NCI-H146 treated with DMSO at 0.1 percent for 48 hours (cell line): ENCODE data around the gene CFAP74.
"Not testable (repeated sequence)": the region's sequence is repeated elsewhere in the genome, so short reads cannot be mapped to it uniquely, and the experiment has no call there.

Source experiments
- DNase-seq: peaks from one replicate; lab custom pipeline; 2025; ENCODE audit not compliant: unreplicated experiment; lab: John Stamatoyannopoulos, UW

Gene CFAP74

DNA sequence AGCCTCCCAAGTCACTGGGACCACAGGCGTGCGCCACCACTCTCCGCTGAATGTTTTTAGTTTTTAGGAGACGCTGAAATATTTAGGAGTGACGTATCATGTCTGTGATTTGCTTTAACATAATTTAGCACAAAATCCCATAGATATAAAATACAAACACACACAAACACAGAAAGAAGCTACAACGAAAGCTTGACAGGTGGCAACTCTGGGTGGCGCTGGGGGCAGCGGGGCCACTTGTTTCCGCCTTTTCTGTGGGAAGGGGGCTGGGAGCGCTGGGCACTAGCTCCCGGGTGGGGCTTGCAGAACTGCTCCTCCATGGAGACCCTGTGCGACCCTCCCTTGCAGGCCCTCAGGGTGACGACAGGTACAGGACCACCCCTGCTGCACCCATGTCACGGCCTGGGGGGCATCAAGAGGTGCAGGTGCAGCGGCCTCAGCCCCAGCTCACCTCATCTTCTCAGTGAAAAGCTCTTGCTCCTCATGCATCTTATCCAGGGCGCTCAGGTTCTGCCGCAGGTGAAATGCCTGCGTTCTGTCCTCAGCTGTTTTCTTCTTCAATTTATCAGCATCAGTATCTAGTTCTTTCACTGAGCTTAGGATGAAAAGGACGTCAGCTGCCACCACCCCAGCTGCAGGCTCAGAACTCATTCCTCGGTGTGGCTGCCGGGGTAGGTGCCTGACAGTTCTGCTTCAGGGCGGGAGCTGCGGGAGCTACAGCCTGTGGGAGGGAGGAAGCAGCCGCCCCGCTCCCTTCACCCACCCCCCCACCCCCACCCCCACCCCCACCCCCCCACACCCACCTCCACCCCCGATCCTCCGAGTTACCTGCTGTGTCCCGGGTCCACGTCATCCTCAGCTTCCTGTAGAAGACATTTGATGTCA, 15.3 kb downstream of the CFAP74 start:
- DNase-seq, result no peak

DNA sequence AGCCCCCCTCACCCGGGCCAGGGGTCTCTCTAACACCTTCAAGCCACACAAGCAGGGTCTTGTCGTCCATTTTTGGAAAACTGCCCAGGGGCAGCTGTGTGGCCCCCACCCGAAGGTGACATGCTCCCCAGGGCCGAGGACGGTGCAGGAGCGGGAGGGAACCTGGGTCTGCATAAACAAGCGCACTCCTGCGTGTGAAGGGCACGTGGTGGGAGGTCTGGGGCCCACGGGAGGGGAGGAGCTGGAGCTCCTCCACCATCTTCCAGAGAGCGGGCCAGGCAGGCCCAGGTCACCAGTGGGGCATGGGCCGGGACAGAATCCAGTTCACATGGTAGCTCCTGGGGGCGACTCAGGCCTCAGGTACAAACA, 16.5 kb downstream of the CFAP74 start:
- no peak for DNase-seq

GRCh38 chr1:1986451-1987141, 17.0 kb downstream of the CFAP74 start:
- DNase-seq, result no peak

DNA sequence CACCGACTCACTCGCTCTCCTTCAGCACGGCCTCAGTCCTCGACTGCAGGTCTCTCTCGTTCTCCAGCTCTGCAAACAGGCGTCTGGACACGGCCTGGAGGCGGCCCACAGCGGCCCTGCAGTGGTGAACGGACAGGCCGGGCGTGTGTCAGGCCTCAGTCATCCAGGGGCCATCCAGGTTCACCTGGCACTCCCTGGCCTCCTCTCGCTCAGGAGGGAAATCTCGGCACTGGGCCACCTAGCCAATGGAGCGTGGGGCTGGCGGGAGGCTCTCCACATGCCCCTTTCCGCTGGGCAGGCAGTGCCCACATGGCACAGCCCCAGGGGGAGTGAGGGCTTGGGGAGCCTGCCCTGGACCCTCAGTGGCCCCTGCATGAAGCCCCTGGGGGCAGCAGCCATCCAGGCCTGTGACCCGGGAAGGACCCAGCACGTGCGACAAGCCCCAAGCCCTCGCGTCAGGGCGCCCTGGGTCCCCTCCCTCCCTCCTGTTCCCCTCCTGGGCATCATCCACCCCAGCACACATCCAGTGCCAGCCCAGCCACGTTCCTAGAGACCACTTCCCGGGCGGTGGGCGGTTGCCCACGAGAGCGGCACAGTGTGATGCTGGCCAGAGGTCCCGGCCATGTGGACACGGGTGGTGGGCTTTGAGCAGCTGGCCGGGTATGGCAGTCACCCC, 18.1 kb downstream of the CFAP74 start:
- DNase-seq, result no peak

DNA sequence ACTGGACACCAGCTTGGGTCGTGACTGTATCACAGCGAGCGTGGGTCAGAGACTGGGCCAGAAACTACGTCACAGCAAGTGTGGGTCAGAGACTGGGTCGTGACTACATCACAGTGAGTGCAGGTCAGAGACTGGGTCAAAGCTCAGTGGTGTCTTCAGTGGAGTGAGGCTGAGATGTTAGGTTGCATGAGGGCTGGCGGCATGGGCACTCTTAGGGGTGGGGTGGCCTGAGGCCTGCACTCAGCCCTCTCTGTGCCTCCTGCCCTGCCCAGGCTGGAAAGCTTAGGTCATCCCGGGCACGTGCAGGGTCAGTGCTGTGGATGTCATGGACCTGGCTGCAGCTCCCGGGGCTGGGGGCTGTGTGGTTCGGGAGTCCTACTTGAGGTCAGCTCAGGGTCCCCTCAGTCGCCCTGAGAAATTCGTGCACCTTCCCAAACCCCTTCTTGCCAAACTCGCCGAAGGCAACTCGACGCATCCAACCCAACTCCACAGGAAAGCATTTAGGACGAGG, 19.0 kb downstream of the CFAP74 start:
- DNase-seq, result no peak

DNA sequence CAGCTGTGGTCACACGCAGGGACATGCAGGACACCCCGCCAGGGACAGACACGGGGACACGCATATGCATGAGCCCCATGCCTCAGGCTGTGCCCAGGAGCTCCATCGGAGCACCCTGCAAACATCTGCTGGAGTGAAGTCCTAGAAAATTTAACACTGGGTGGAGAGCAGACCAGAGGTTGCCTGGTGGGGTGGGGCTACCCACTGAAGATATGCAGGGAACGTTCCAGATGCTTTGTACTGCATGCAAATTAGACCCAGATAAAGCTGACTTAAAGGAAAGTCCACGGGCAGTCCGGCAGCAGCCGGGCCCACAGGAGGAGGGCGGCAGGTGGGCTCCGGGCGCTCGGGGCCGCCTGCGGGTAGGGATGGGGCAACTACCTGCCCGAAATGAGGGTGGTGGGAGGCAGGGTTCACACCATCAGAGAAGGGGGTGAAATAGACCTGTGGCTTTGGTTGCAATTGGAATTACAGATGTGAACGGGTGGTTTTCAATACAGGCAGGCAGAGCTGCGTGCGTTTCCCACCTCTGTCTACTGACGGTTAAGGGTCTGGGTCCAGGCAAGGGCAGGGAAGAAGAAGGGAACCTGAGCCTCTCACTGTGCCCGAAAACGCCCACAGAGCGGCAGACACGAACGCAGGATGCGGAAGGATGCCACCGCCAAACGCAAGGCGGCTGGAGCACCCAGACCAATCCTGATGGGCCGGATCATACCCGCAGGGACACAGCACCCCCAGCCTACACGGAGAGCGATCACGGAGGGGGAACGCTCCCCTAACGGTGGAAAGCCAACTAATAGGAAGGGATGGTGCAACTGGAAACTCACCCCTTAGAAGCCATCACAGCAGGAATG, 21.0 kb downstream of the CFAP74 start:
- no peak for DNase-seq

GRCh38 chr1:1981631-1982327, 21.8 kb downstream of the CFAP74 start:
- DNase-seq, result not testable (repeated sequence)

- no peak for DNase-seq
Measured at GRCh38 chr1:1981142-1981500, 22.5 kb downstream of the CFAP74 start.

GRCh38 chr1:1980467-1981141, 23.0 kb downstream of the CFAP74 start:
- no peak for DNase-seq

DNA sequence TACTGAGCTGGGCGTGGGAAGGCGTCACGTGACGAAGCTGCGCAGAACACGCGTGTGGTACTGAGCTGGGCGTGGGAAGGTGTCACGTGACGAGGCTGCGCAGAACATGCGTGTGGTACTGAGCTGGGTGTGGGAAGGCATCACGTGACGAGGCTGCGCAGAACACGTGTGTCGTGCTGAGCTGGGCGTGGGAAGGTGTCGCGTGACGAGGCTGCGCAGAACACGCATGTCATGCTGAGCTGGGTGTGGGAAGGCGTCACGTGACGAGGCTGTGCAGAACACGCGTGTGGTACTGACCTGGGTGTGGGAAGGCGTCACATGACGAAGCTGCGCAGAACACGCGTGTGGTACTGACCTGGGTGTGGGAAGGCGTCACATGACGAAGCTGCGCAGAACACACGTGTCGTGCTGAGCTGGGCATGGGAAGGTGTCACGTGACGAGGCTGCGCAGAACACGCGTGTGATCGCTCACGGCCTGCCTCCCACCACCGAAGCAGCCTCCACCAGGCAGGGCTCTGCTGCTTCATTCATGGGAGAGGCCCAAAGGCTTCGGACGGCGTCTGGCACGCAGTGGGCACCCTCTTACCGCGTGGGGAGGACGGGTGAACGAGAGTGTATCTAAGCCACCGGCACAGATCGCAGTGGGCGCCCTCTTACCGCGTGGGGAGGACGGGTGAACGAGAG, 24.0 kb downstream of the CFAP74 start:
- DNase-seq, result no peak

DNA sequence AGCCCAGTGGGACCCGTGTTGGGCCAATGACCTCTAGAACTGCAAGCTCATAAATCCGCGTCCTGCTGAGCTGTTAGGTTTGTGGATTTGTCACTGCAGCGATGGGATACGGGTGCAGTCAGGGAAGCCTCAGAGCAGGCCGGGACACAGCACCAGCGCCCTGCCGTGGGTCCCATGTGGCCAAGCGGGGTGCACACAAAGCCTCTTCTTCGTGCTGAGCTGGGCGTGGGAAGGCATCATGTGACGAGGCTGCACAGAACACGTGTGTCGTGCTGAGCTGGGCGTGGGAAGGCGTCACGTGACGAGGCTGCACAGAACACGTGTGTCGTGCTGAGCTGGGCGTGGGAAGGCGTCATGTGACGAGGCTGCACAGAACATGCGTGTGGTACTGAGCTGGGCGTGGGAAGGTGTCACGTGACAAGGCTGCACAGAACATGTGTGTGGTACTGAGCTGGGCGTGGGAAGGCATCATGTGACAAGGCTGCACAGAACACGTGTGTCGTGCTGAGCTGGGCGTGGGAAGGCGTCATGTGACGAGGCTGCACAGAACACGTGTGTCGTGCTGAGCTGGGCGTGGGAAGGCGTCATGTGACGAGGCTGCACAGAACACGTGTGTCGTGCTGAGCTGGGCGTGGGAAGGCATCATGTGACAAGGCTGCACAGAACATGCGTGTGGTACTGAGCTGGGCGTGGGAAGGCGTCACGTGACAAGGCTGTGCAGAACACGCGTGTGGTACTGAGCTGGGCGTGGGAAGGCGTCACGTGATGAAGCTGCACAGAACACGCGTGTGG, 24.7 kb downstream of the CFAP74 start:
- not testable (repeated sequence) for DNase-seq

DNA sequence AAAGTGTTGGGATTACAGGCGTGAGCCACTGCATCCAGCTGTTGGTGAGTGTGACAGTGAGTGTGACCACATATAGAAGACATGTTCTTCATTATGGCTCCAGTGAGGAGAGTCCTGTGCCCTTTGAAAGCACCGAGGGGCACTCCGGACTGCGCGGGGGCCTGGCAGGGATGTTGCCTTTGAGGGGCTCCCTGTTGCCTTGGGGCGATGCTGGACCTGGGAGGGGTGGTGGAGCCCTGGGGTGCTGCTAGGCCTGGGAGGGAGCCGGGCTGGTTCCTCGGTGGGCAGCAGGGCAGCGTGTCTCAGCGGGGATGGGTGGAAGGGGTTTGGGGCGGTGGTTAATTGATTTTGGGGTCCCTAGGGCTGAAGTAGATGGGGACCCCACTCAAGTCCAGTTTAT, 25.5 kb downstream of the CFAP74 start:
- DNase-seq, result no peak

DNA sequence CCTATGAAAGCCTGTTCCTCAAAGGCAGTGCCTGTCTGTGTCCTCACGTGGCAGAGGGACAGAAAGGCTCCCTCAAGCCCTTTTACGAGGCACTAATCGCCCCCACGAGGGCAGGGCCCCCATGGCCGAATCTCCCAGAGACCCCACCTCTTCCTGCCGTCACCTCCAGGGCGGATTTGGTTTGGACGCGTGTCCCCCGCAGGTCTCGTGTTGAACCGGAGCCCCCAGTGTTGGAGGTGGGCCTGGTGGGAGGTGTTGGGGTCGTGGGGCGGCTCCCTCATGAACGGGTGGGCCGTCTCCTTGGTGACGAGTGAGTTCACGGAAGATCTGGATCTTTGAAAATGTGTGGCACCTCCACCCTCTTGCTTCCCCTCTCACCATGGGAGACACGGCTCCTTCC, 27.6 kb downstream of the CFAP74 start:
- no peak for DNase-seq

GRCh38 chr1:1975535-1975934, 28.1 kb downstream of the CFAP74 start:
- no peak for DNase-seq

GRCh38 chr1:1974834-1975233, 28.8 kb downstream of the CFAP74 start:
- no peak for DNase-seq

DNA sequence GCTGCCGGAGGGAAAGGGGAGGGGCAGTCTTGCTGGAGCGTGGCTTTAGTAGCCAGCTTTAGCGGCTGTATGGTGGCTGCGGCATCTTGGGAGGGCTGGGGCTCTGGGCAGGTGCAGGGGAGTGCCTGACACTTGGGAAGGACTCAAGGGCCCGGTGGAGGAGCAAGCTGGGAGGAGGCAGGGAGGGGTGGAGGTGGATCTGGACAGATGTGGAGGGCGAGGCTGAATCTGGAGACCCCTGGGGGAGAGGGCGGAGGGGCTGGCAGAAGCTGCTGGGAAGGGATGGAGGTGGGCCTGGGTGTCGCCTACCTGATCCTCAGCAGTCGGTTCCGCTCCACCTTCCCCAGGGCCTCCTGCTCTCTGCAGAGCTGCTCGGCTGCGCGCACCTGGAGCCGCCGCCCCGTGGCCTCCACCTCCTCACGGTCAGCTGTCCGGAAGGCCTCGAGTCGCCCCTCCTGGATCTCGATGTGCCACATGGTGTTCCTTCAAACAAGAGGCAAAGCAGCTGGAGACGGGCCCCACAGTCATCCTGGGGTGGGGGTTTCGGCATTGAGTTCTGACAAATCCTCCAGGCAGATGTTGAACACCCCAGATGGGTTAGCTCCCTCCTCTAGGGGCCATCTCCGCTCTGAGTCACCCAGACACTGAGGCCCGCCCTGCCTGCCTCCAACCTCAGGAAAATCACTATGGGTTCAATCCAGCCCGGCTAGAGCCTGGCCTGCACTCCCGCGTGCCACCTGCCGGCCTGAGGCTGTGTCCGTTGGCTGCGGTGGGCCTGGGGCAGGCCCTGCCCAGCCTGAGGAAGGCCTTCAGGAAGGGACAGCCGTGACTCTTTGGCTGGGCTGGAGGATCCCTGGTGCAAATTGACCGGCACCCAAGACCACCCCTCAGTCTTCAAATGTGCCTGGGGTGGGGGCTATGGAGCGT, 29.6 kb downstream of the CFAP74 start:
- no peak for DNase-seq

GRCh38 chr1:1972976-1973715, 30.4 kb downstream of the CFAP74 start:
- no peak for DNase-seq
